ENCODE data around the gene PTPRE.

- TF ChIP-seq POLR2A (IDR thresholded peaks at IDR 0.05) (no peak), CTCF (IDR thresholded peaks at IDR 0.05) (no peak)
Measured at GRCh38 chr10:127932521-127933270, 25.8 kb downstream of the PTPRE start.

All from right lobe of liver (tissue), 4 donors.